CD14-positive monocyte (primary cell): ENCODE results near the gene CTPS1. TPM values are rescaled to one million over a fixed set of nuclear protein-coding genes. Genes with fewer than 3 reads are reported as not detected.

Experiments used
- DNase-seq, 3 donors: peaks; one replicate each; pipeline ENCODE4 v3.0.0-alpha.2; 2011 to 2022
- H2AFZ ChIP-seq: 2 replicates; pipeline ENCODE4 v1.6.0; 2012; ENCODE audit warnings: mild to moderate bottlenecking, low read depth, low read length, inconsistent platforms; ENCODE audit not compliant: insufficient read depth, poor library complexity, severe bottlenecking
- H3K27ac ChIP-seq, 2 donors: 1 replicate in 1 of 2; 2 replicates in 1 of 2; pipeline ENCODE4 v1.5.1; 2012 to 2013; ENCODE audit warnings: low read length in 2 of 2, control low read depth in 1 of 2, inconsistent platforms in 1 of 2, low read depth in 1 of 2, mild to moderate bottlenecking in 1 of 2
- H3K27me3 ChIP-seq, 2 donors: one replicate each; pipeline versions ENCODE4 v1.6.0 to v1.6.1; 2011 to 2013; ENCODE audit warnings: low read length in 2 of 2; ENCODE audit not compliant: control insufficient read depth in 2 of 2, insufficient read depth in 2 of 2
- H3K36me3 ChIP-seq, 2 donors: replicated peaks in 1 of 2; 1 replicate in 1 of 2; 2 replicates in 1 of 2; pipeline versions ENCODE4 v1.5.1 to v1.6.1; 2012 to 2013; ENCODE audit warnings: low read length in 2 of 2, control low read depth in 1 of 2, inconsistent platforms in 1 of 2, mild to moderate bottlenecking in 1 of 2; ENCODE audit not compliant: insufficient read depth in 2 of 2, control insufficient read depth in 1 of 2
- H3K4me1 ChIP-seq, 2 donors: 1 replicate in 1 of 2; 2 replicates in 1 of 2; pipeline versions ENCODE4 v1.5.1 to v1.6.1; 2012 to 2013; ENCODE audit warnings: low read length in 2 of 2, control low read depth in 1 of 2, inconsistent platforms in 1 of 2, mild to moderate bottlenecking in 1 of 2, moderate library complexity in 1 of 2; ENCODE audit not compliant: insufficient read depth in 2 of 2, control insufficient read depth in 1 of 2
- H3K4me2 ChIP-seq: replicated peaks from 2 replicates; pipeline ENCODE3; 2012; ENCODE audit warnings: low read length, moderate library complexity, mild to moderate bottlenecking; ENCODE audit not compliant: poor library complexity, severe bottlenecking; ENCODE audit errors: extremely low read depth
- H3K4me3 ChIP-seq, 3 experiments: fragments of 200-600 bp in 1 of 3; sonication (generic) in 1 of 3; replicated peaks in 1 of 3; 1 replicate in 2 of 3; 2 replicates in 1 of 3; pipeline ENCODE4 v1.5.1; 2011 to 2013; ENCODE audit warnings: low read length in 3 of 3, mild to moderate bottlenecking in 3 of 3, control low read depth in 2 of 3, low read depth in 2 of 3, inconsistent platforms in 1 of 3, moderate library complexity in 1 of 3
- H3K79me2 ChIP-seq: 2 replicates; pipeline ENCODE4 v1.6.0; 2012; ENCODE audit warnings: mild to moderate bottlenecking, control low read depth, inconsistent platforms, low read length, moderate library complexity; ENCODE audit not compliant: insufficient read depth
- H3K9ac ChIP-seq: 2 replicates; pipeline ENCODE4 v1.6.0; 2017; ENCODE audit warnings: low read length, mild to moderate bottlenecking; ENCODE audit not compliant: insufficient read depth, poor library complexity, severe bottlenecking
- H3K9me3 ChIP-seq, 2 donors: replicated peaks in 1 of 2; 1 replicate in 1 of 2; 2 replicates in 1 of 2; pipeline versions ENCODE4 v1.5.1 to v1.6.1; 2012 to 2013; ENCODE audit warnings: low read length in 2 of 2, control low read depth in 1 of 2; ENCODE audit not compliant: control insufficient read depth in 1 of 2, insufficient read depth in 1 of 2
- H4K20me1 ChIP-seq: 2 replicates; pipeline ENCODE4 v1.6.0; 2012; ENCODE audit warnings: mild to moderate bottlenecking, low read length, control low read depth, moderate library complexity; ENCODE audit not compliant: insufficient read depth
- H3K27ac Mint-ChIP-seq, 7 donors: one replicate each; pipeline ENCODE4 v1.8.0; 2020; ENCODE audit warnings: mild to moderate bottlenecking in 7 of 7, mixed read lengths in 7 of 7, moderate library complexity in 6 of 7, inconsistent platforms in 2 of 7
- H3K27me3 Mint-ChIP-seq, 3 donors: one replicate each; pipeline ENCODE4 v1.8.0; 2021 to 2022; ENCODE audit warnings: low read depth in 3 of 3, mild to moderate bottlenecking in 3 of 3, mixed read lengths in 3 of 3, moderate library complexity in 3 of 3, inconsistent platforms in 1 of 3
- H3K36me3 Mint-ChIP-seq, 2 donors: one replicate each; pipeline ENCODE4 v1.8.0; 2020; ENCODE audit warnings: mixed read lengths in 2 of 2, inconsistent platforms in 1 of 2, mild to moderate bottlenecking in 1 of 2
- H3K4me1 Mint-ChIP-seq: one replicate; pipeline ENCODE4 v1.8.0; 2020; ENCODE audit warnings: mild to moderate bottlenecking, mixed read lengths
- H3K4me3 Mint-ChIP-seq, 2 donors: one replicate each; pipeline ENCODE4 v1.8.0; 2020; ENCODE audit warnings: mild to moderate bottlenecking in 2 of 2, mixed read lengths in 2 of 2, moderate library complexity in 1 of 2
- H3K9me3 Mint-ChIP-seq, 7 donors: one replicate each; pipeline ENCODE4 v1.8.0; 2020 to 2022; ENCODE audit warnings: mixed read lengths in 7 of 7, mild to moderate bottlenecking in 6 of 7, moderate library complexity in 6 of 7, inconsistent platforms in 2 of 7
- WGBS: methylation state at CpG from one replicate; pipeline ENCODE4 v1.1.5; 2013; ENCODE audit warnings: missing lambda C conversion rate; ENCODE audit not compliant: insufficient coverage; 5-methylcytosine and 5-hydroxymethylcytosine counted together
- intact Hi-C, 2 donors: fragments of 100-400 bp; cut with micrococcal nuclease; formaldehyde crosslinking; loops; one replicate each; pipeline versions ENCODE4 v1.15.0 to v1.15.1; 2023
- polyA plus RNA-seq, 3 donors: library from polyadenylated mRNA; depleted of rRNA in 1 of 3; unstranded in 2 of 3; stranded (reverse) in 1 of 3; fragments of 300-500 nt in 2 of 3; fragments of >200 nt in 1 of 3; fragmentation: Illumina TruSeq in 2 of 3; gene quantifications; 1 replicate in 2 of 3; 2 replicates in 1 of 3; pipeline ENCODE4 v1.2.3, GENCODE V29; 2012 to 2021
- TF ChIP-seq, protein P1 (sequence below): fragments of 200-600 bp; IDR thresholded peaks from one replicate; pipeline ENCODE4 v1.8.0; 2022; ENCODE audit warnings: antibody characterized with exemption, mild to moderate bottlenecking

Gene CTPS1
- polyA plus RNA-seq, 3 donors, result 5.3 to 8.6 (median 6.0) TPM

DNA sequence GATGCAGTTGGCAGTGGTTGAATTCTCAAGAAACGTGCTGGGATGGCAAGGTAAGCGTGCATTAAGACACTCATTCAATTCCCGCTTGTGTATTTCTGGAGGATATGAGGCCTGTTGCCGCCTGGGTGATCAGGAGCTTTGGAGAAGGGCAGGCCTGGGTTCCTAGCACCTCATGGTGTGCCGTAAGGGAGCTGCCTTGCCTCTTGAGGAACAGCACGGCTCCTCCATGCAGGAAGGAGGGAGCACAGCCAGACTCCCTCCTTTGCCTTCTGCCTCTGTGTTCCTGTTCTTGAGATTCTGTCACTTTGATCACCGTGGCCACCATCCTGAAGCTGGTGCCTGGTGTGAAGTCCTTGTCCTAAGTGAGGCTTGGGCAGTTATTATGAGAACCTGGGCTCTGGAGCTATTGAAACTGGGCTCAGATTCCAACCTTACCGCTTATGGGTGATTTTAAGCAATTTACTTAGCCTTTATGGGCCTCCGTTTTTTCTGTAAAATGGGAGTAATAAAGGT lies 23.7 kb downstream of the CTPS1 start:
- Histone ChIP-seq H3K79me2 (no peaks in the 10 kb centered on the region), H3K36me3 (peaks cover 47 to 90% of the 10 kb centered on the region in 2 donors), H4K20me1 (no peaks in the 10 kb centered on the region), H3K9me3 (no peaks in the 10 kb centered on the region), H3K27me3 (no peaks in the 10 kb centered on the region), H3K4me2 (no peak overlapping the region), H3K9ac (no peak overlapping the region), H3K27ac (peak overlapping the region in 1 of 2 donors; percentile 54), H3K4me1 (peaks cover 12 to 16% of the 10 kb centered on the region in 2 donors), H3K4me3 (peak overlapping the region in 1 of 3 experiments; percentile 6), H2AFZ (no peak overlapping the region)
- 75% methylated on average over 8 of the region's 9 CpGs for WGBS
- H3K36me3 Mint-ChIP-seq, result peaks cover 75% of the 10 kb centered on the region in 2 donors
- peaks cover 19% of the 10 kb centered on the region for H3K4me1 Mint-ChIP-seq
- no peaks in the 10 kb centered on the region for H3K27me3 Mint-ChIP-seq
- DNase-seq, result no peak
- TF ChIP-seq, protein P1, sequence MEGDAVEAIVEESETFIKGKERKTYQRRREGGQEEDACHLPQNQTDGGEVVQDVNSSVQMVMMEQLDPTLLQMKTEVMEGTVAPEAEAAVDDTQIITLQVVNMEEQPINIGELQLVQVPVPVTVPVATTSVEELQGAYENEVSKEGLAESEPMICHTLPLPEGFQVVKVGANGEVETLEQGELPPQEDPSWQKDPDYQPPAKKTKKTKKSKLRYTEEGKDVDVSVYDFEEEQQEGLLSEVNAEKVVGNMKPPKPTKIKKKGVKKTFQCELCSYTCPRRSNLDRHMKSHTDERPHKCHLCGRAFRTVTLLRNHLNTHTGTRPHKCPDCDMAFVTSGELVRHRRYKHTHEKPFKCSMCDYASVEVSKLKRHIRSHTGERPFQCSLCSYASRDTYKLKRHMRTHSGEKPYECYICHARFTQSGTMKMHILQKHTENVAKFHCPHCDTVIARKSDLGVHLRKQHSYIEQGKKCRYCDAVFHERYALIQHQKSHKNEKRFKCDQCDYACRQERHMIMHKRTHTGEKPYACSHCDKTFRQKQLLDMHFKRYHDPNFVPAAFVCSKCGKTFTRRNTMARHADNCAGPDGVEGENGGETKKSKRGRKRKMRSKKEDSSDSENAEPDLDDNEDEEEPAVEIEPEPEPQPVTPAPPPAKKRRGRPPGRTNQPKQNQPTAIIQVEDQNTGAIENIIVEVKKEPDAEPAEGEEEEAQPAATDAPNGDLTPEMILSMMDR, result no peak
- no peak overlapping the region for H3K4me3 Mint-ChIP-seq
- peak overlapping the region in 6 of 7 donors; percentile 40 to 82 (median 68) for H3K27ac Mint-ChIP-seq
- intact Hi-C loops, result no loop called here
- no peaks in the 10 kb centered on the region for H3K9me3 Mint-ChIP-seq

DNA sequence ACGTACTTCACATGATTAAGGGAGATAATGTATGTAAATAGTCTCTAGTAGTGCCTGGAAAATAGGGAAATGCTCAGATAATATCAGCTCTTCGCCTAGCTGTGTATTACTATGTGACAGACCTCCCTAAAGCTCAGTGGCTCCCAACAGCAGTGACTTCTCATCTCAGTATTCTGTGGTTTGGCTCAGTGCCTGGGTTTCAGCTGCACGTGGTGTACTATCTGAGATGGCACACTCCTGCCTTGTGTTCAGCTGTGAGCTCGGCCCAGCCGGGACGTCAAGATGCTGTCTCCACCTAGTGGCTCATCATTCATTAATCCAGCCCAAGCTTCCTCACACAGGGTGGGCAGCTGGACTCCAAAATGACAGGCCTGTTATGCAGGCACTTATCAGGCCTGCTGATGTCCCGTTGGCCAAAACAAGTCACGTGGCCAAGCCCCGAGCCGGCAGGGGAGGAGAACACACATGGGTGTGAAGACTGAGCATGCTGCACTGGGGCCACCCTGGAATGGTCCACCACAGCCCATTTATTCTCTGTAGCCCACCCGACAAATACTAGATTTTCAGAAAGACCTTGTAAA lies 24.2 kb downstream of the CTPS1 start:
- Mint-ChIP-seq H3K9me3 (no peaks in the 10 kb centered on the region), H3K36me3 (peaks cover 75% of the 10 kb centered on the region in 2 donors), H3K27me3 (no peaks in the 10 kb centered on the region), H3K4me3 (peak overlapping the region in 1 of 2 donors; percentile 56), H3K4me1 (peaks cover 19% of the 10 kb centered on the region), H3K27ac (peak overlapping the region in 6 of 7 donors; percentile 40 to 82 (median 60))
- Histone ChIP-seq H3K4me1 (peaks cover 12 to 16% of the 10 kb centered on the region in 2 donors), H3K27me3 (no peaks in the 10 kb centered on the region), H3K9ac (no peak overlapping the region), H2AFZ (no peak overlapping the region), H3K79me2 (no peaks in the 10 kb centered on the region), H3K36me3 (peaks cover 47 to 90% of the 10 kb centered on the region in 2 donors), H4K20me1 (no peaks in the 10 kb centered on the region), H3K9me3 (no peaks in the 10 kb centered on the region), H3K4me2 (no peak overlapping the region), H3K27ac (peak overlapping the region in 1 of 2 donors; percentile 54), H3K4me3 (no peak overlapping the region)
- 0% methylated on average over 4 of the region's 11 CpGs for WGBS
- intact Hi-C loops, result no loop called here
- peak; percentile 88 to 92 (median 92) for DNase-seq
- TF ChIP-seq, protein P1, result peak; percentile 53
